IMR-90 (cell line): Measurements from ENCODE around the gene CERS6. TPM values are rescaled to one million over a fixed set of nuclear protein-coding genes. Genes with fewer than 3 reads are reported as not detected.

Experiments
- ATAC-seq: fragments of 200-7000 bp; cut with Tn5 transposase; 2 replicates; pipeline ENCODE4 v1.9.1; 2020; ENCODE audit warnings: low read depth, mild to moderate bottlenecking, moderate library complexity
- BruUV-seq: library from RNA; stranded (reverse); fragments of 400-500 nt; replicated peaks from 2 replicates; lab custom pipeline; 2021; lab: Mats Ljungman, UMichigan
- CTCF ChIA-PET: fragments of 300-600 bp; formaldehyde crosslinking; extraction: SDS; loops from one replicate; lab custom pipeline; 2021; ENCODE audit warnings: antibody characterized with exemption; lab: Yijun Ruan, JAX
- POLR2A ChIA-PET: fragments of 300-600 bp; sonication (Branson Sonifier 250); formaldehyde crosslinking; loops from one replicate; lab custom pipeline; 2022; ENCODE audit warnings: antibody characterized with exemption; ENCODE audit not compliant: unreplicated experiment; lab: Charles Lee
- DNase-seq: peaks from one replicate; pipeline ENCODE4 v3.0.0; 2013
- H2AFZ ChIP-seq: replicated peaks from 2 replicates; pipeline ENCODE3; 2013; ENCODE audit warnings: low read length, mild to moderate bottlenecking; ENCODE audit not compliant: poor library complexity
- H2AK5ac ChIP-seq: 2 replicates; pipeline ENCODE4 v1.6.1; 2013; ENCODE audit warnings: low read depth, low read length, inconsistent platforms
- H2AK9ac ChIP-seq: replicated peaks from 2 replicates; pipeline ENCODE3; 2013; ENCODE audit warnings: mild to moderate bottlenecking, low read depth, low read length, moderate library complexity; ENCODE audit not compliant: poor library complexity
- H2BK120ac ChIP-seq: 2 replicates; pipeline ENCODE4 v1.6.1; 2013; ENCODE audit warnings: low read depth, low read length, inconsistent platforms
- H2BK15ac ChIP-seq: 3 replicates; pipeline ENCODE4 v1.6.1; 2013; ENCODE audit warnings: low read depth, low read length, inconsistent platforms
- H2BK20ac ChIP-seq: 2 replicates; pipeline ENCODE4 v1.6.1; 2013; ENCODE audit warnings: low read depth, mild to moderate bottlenecking, inconsistent platforms, low read length, moderate library complexity
- H2BK5ac ChIP-seq: 2 replicates; pipeline ENCODE4 v1.6.1; 2013; ENCODE audit warnings: mild to moderate bottlenecking, low read depth, low read length, inconsistent platforms; ENCODE audit not compliant: poor library complexity, severe bottlenecking
- H3K14ac ChIP-seq: replicated peaks from 2 replicates; pipeline ENCODE4 v1.6.1; 2013; ENCODE audit warnings: low read depth, low read length, inconsistent platforms
- H3K18ac ChIP-seq: 2 replicates; pipeline ENCODE4 v1.6.1; 2013; ENCODE audit warnings: low read depth, low read length, control low read depth
- H3K23ac ChIP-seq: 2 replicates; pipeline ENCODE4 v1.6.1; 2013; ENCODE audit warnings: low read depth, low read length, inconsistent platforms
- H3K27ac ChIP-seq: 2 replicates; pipeline ENCODE4 v1.5.1; 2013; ENCODE audit warnings: mild to moderate bottlenecking, control low read depth, low read length; ENCODE audit not compliant: insufficient read depth
- H3K27me3 ChIP-seq: 2 replicates; pipeline ENCODE4 v1.6.1; 2013; ENCODE audit warnings: low read length; ENCODE audit not compliant: control insufficient read depth, insufficient read depth
- H3K36me3 ChIP-seq: 2 replicates; pipeline ENCODE4 v1.6.1; 2013; ENCODE audit warnings: low read length, mixed read lengths; ENCODE audit not compliant: control insufficient read depth, insufficient read depth
- H3K4ac ChIP-seq: 2 replicates; pipeline ENCODE4 v1.6.1; 2013; ENCODE audit warnings: low read depth, low read length, inconsistent platforms
- H3K4me1 ChIP-seq: 2 replicates; pipeline ENCODE4 v1.6.1; 2013; ENCODE audit warnings: low read length, mixed read lengths; ENCODE audit not compliant: control insufficient read depth, insufficient read depth
- H3K4me2 ChIP-seq: 2 replicates; pipeline ENCODE4 v1.6.1; 2013; ENCODE audit warnings: low read depth, mild to moderate bottlenecking, control low read depth, low read length, moderate library complexity
- H3K4me3 ChIP-seq: 2 replicates; pipeline ENCODE4 v1.5.1; 2013; ENCODE audit warnings: low read depth, mild to moderate bottlenecking, control low read depth, low read length, moderate library complexity; ENCODE audit not compliant: insufficient read depth
- H3K56ac ChIP-seq: 2 replicates; pipeline ENCODE4 v1.6.1; 2013; ENCODE audit warnings: low read length, inconsistent platforms; ENCODE audit not compliant: insufficient read depth; ENCODE audit errors: extremely low read depth
- H3K79me1 ChIP-seq, 2 experiments: 2 replicates each; pipeline ENCODE4 v1.6.1; 2013; ENCODE audit warnings: low read length in 2 of 2, inconsistent platforms in 1 of 2, low read depth in 1 of 2
- H3K9ac ChIP-seq: 2 replicates; pipeline ENCODE4 v1.6.1; 2013; ENCODE audit warnings: low read depth, low read length, control low read depth
- H3K9me1 ChIP-seq: 2 replicates; pipeline ENCODE4 v1.6.1; 2013; ENCODE audit warnings: low read length, inconsistent platforms; ENCODE audit not compliant: insufficient read depth
- H3K9me3 ChIP-seq: 2 replicates; pipeline ENCODE4 v1.6.1; 2013; ENCODE audit warnings: low read length; ENCODE audit not compliant: control insufficient read depth, insufficient read depth
- H4K20me1 ChIP-seq: 2 replicates; pipeline ENCODE4 v1.6.1; 2013; ENCODE audit warnings: low read length, inconsistent platforms; ENCODE audit not compliant: insufficient read depth
- H4K5ac ChIP-seq: 2 replicates; pipeline ENCODE4 v1.6.1; 2013; ENCODE audit warnings: mild to moderate bottlenecking, low read depth, low read length, control low read depth
- H4K8ac ChIP-seq, 2 experiments: 2 replicates each; pipeline ENCODE4 v1.6.1; 2013; ENCODE audit warnings: low read depth in 2 of 2, low read length in 2 of 2, control low read depth in 1 of 2, inconsistent platforms in 1 of 2
- H4K91ac ChIP-seq: 2 replicates; pipeline ENCODE4 v1.6.1; 2013; ENCODE audit warnings: low read depth, low read length, inconsistent platforms; ENCODE audit not compliant: insufficient read depth
- BHLHE40 ChIP-seq: fragments of 150-350 bp; IDR thresholded peaks from 2 replicates; pipeline ENCODE4 v1.6.1; 2016; ENCODE audit warnings: mild to moderate bottlenecking, low read depth, low read length
- CEBPB ChIP-seq: IDR thresholded peaks from 2 replicates; pipeline ENCODE4 v1.6.1; 2012; ENCODE audit warnings: low read depth, low read length, improper control_type of control experiment
- CHD1 ChIP-seq: IDR thresholded peaks from 2 replicates; pipeline ENCODE4 v1.6.1; 2012; ENCODE audit warnings: low read depth, low read length, improper control_type of control experiment
- CTCF ChIP-seq: conservative IDR thresholded peaks from 2 replicates; pipeline ENCODE4 v1.5.1; 2012; ENCODE audit warnings: mild to moderate bottlenecking, low read depth, low read length, improper control_type of control experiment
- ELK1 ChIP-seq: fragments of 150-350 bp; IDR thresholded peaks from 2 replicates; pipeline ENCODE4 v1.6.1; 2016; ENCODE audit warnings: low read depth, mild to moderate bottlenecking, low read length, moderate library complexity, borderline replicate concordance
- FOS ChIP-seq: fragments of 150-350 bp; IDR thresholded peaks from 2 replicates; pipeline ENCODE4 v1.6.1; 2016; ENCODE audit warnings: low read depth, low read length
- MAFK ChIP-seq: IDR thresholded peaks from 2 replicates; pipeline ENCODE4 v1.6.1; 2012; ENCODE audit warnings: low read depth, low read length, improper control_type of control experiment
- MAZ ChIP-seq: IDR thresholded peaks from 2 replicates; pipeline ENCODE4 v1.6.1; 2012; ENCODE audit warnings: low read depth, mild to moderate bottlenecking, low read length, improper control_type of control experiment, moderate library complexity, borderline replicate concordance
- MXI1 ChIP-seq: IDR thresholded peaks from 2 replicates; pipeline ENCODE4 v1.6.1; 2012; ENCODE audit warnings: low read depth, mild to moderate bottlenecking, low read length, moderate library complexity, borderline replicate concordance
- NFE2L2 ChIP-seq: fragments of 150-350 bp; IDR thresholded peaks from 2 replicates; pipeline ENCODE4 v1.6.1; 2016; ENCODE audit warnings: low read depth, mild to moderate bottlenecking, low read length
- POLR2A ChIP-seq: IDR thresholded peaks from 2 replicates; pipeline ENCODE4 v1.6.1; 2012; ENCODE audit warnings: mild to moderate bottlenecking, low read depth, low read length
- RAD21 ChIP-seq: IDR thresholded peaks from 2 replicates; pipeline ENCODE4 v1.6.1; 2012; ENCODE audit warnings: low read length, improper control_type of control experiment
- RCOR1 ChIP-seq: IDR thresholded peaks from 2 replicates; pipeline ENCODE4 v1.6.1; 2012; ENCODE audit warnings: mild to moderate bottlenecking, low read length, improper control_type of control experiment; ENCODE audit not compliant: insufficient replicate concordance
- RFX5 ChIP-seq: IDR thresholded peaks from 2 replicates; pipeline ENCODE4 v1.8.0; 2012; ENCODE audit warnings: low read depth, mild to moderate bottlenecking, low read length, moderate library complexity
- SMC3 ChIP-seq: fragments of 150-350 bp; IDR thresholded peaks from 2 replicates; pipeline ENCODE4 v1.6.1; 2016; ENCODE audit warnings: low read depth, mild to moderate bottlenecking, antibody characterized with exemption, low read length, moderate library complexity
- USF2 ChIP-seq: fragments of 150-350 bp; IDR thresholded peaks from 2 replicates; pipeline ENCODE4 v1.6.1; 2017; ENCODE audit warnings: mild to moderate bottlenecking, antibody characterized with exemption, low read length, low read depth
- WGBS, 2 experiments: methylation state at CpG; one replicate each; pipeline versions ENCODE4 v1.1.5 to v1.1.7; 2013; ENCODE audit warnings: missing lambda C conversion rate in 2 of 2; ENCODE audit not compliant: insufficient read length in 1 of 2; ENCODE audit errors: extremely low coverage in 2 of 2; 5-methylcytosine and 5-hydroxymethylcytosine counted together
- dilution Hi-C: fragments of 300-500 bp; cut with HindIII; formaldehyde crosslinking; loops from one replicate; pipeline ENCODE4 v1.14.3; 2018; ENCODE audit warnings: low sequenced_read_pairs; ENCODE audit not compliant: unreplicated experiment
- in situ Hi-C: fragments of 300-500 bp; cut with MboI; formaldehyde crosslinking; loops from 3 replicates; pipeline ENCODE4 v1.14.3; 2019; ENCODE audit warnings: low sequenced_read_pairs, inconsistent platforms, mixed read lengths
- intact Hi-C: fragments of 100-400 bp; cut with micrococcal nuclease; formaldehyde crosslinking; loops from 2 replicates; pipeline ENCODE4 v1.10.0; 2022
- polyA plus RNA-seq, 3 experiments: library from polyadenylated mRNA; depleted of rRNA; stranded (reverse); fragments of >200 nt; gene quantifications; 2 replicates each; pipeline ENCODE4 v1.2.3, GENCODE V29; 2012; ENCODE audit warnings: low replicate concordance in 1 of 3
- total RNA-seq: library from RNA; depleted of rRNA; stranded (reverse); fragments of >200 nt; gene quantifications from 2 replicates; pipeline ENCODE4 v1.2.3, GENCODE V29; 2012

CERS6 gene
- total and polyA plus RNA-seq, 2 of the 4 experiments (the other 2 are of a cell fraction), result 2.1 to 5.7 TPM

GRCh38 chr2:168742258-168742932 is 286.3 kb downstream of the CERS6 start:
- Histone ChIP-seq H4K20me1 (no peaks in the 10 kb centered on the region), H3K4me1 (no peaks in the 10 kb centered on the region), H3K36me3 (no peaks in the 10 kb centered on the region), H3K79me1 (no peaks in the 10 kb centered on the region), H2AFZ (no peak overlapping the region), H3K14ac (no peak overlapping the region), H4K5ac (no peak overlapping the region), H3K4ac (no peak overlapping the region), H3K23ac (no peak overlapping the region), H4K8ac (no peak overlapping the region), H3K18ac (no peak overlapping the region), H2BK15ac (no peak overlapping the region), H3K27ac (no peak overlapping the region), H2AK5ac (no peak overlapping the region), H4K91ac (no peak overlapping the region), H3K9me3 (no peaks in the 10 kb centered on the region), H2AK9ac (no peak overlapping the region), H2BK20ac (no peak overlapping the region), H3K4me2 (no peak overlapping the region), H2BK5ac (no peak overlapping the region), H3K9me1 (no peaks in the 10 kb centered on the region), H3K56ac (no peak overlapping the region), H2BK120ac (no peak overlapping the region), H3K27me3 (no peaks in the 10 kb centered on the region), H3K9ac (no peak overlapping the region), H3K4me3 (no peak overlapping the region)
- in situ Hi-C loops (no loop called here), dilution Hi-C loops (no loop called here), intact Hi-C loops (no loop called here)
- POLR2A ChIA-PET, result no interaction called here
- no TSS peak for BruUV-seq
- TF ChIP-seq RCOR1 (no peak), ELK1 (no peak), BHLHE40 (no peak), SMC3 (no peak), CHD1 (no peak), USF2 (no peak), CTCF (no peak), POLR2A (no peak), MAZ (no peak), MXI1 (no peak), RAD21 (no peak), MAFK (no peak), FOS (no peak), RFX5 (no peak), CEBPB (no peak), NFE2L2 (no peak)
- ATAC-seq, result no peak
- CTCF ChIA-PET, result no interaction called here
- DNase-seq, result no peak
- 100% methylated on average over 1 of the region's 4 CpGs; no CpG with 5 or more reads in 1 of the 2 experiments for WGBS, 2 experiments
